DMS79 treated with DMSO at 0.1 percent for 48 hours (cell line): ENCODE measurements around the gene CRACDL.
"Not testable (repeated sequence)": the region's sequence is repeated elsewhere in the genome, so short reads cannot be mapped to it uniquely, and the experiment has no call there.

Experiments used
- DNase-seq: peaks from one replicate; lab custom pipeline; 2025; lab: John Stamatoyannopoulos, UW

The CRACDL gene

DNA sequence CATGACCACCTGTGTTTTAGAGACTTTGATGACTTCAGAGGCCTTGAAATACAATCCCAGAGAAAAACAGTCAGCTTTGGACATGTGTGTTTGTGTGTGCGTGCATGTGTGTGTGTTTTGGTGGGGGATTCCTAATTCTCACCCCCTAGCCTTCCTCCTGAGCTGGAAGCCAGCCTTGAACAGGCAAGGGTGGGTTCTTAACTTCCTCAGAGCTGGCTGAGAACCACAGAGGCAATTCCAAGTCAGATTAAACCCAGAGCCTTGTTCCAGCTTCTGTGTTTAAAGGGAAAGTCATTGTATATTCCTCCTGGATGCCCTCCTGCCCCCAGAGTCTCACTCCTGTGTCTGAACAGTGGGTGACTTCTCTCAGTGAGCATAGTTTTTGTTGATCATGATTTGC, 159.9 kb downstream of the CRACDL start:
- peak; percentile 38 for DNase-seq

- DNase-seq: peak; percentile 90
Observed at GRCh38 chr2:98775146-98775986, 160.7 kb downstream of the CRACDL start.

DNA sequence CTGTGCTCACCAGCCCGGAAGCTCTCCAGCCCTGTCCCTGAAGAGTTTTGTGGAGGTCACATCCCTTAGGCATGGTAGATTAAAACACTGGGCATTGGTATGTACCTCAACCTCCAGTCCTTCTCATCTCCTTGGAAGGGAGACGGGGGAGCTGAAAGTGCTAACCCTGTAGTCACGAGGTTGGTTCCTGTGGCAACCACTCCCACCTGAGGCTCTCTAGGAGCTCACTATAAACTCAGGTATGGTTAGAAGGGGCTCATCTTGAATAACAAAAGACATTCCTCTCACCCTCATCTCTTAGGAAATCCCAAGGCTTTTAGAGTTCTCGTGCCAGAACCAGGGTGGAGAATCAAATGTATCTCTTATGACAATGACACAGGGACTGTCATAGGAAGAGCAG, 162.1 kb downstream of the CRACDL start:
- DNase-seq: no peak

GRCh38 chr2:98773169-98773568, 162.9 kb downstream of the CRACDL start:
- DNase-seq: no peak

DNA sequence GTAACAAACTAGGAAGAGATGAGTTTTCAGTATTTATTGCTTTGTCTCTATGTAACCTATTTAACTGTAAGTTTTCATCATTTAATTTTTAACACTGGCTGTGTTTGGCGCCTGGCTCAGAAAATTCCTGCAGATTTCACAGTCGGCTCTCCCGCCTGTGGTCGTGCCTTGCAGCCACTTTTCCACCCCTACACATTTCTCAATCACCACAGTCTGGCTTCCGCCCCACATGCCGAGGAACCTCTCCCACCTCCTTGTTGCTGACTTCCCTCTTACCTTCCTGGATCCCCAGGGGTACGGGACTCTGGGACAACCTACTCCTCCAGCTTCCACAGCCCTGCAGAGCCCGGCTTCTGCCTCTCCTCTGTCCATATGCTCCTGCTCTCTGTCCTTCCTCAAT, 163.5 kb downstream of the CRACDL start:
- DNase-seq: no peak

- DNase-seq: no peak
Observed at GRCh38 chr2:98771721-98772524, 164.1 kb downstream of the CRACDL start.

GRCh38 chr2:98771264-98771663, 164.8 kb downstream of the CRACDL start:
- no peak for DNase-seq

GRCh38 chr2:98769784-98770183, 166.2 kb downstream of the CRACDL start:
- DNase-seq: peak; percentile 77

- DNase-seq: no peak
Observed at GRCh38 chr2:98769114-98769476, 166.9 kb downstream of the CRACDL start.

GRCh38 chr2:98768384-98769113, 167.5 kb downstream of the CRACDL start:
- DNase-seq: peak; percentile 37

- DNase-seq: no peak
Observed at GRCh38 chr2:98764499-98764898, 171.5 kb downstream of the CRACDL start.

DNA sequence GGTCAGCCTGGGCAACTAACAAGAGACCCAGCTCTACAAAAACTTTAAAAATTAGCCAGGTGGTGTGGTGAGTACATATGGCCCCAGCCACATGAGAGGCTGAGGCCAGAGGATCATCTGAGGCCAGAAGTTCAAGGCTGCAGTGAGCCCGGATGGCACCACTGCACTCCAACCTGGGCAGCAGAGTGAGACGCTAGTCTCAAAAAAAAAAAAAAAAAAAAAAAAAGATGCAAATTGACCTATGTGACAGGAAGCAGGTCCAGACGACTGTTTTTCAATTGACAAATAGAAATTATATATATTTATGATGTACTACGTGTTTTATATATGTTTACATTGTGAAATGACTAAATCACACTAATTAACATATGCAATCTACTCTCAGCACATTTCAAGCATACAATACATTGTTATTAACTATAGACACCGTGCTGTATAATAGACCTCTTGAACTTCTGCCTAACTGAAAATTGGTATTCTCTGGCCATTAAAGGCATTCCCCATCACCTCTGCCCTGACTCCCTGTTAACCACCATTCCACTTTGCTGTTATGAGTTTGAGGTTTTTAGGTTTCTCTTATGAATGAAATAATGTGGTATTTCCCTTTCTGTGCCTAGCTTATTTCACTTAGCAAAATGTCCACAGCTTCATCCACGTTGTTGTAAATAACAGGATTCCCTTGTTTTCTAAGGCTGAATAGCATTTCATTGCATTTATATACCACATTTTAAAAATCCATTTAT, 172.6 kb downstream of the CRACDL start:
- DNase-seq: no peak

DNA sequence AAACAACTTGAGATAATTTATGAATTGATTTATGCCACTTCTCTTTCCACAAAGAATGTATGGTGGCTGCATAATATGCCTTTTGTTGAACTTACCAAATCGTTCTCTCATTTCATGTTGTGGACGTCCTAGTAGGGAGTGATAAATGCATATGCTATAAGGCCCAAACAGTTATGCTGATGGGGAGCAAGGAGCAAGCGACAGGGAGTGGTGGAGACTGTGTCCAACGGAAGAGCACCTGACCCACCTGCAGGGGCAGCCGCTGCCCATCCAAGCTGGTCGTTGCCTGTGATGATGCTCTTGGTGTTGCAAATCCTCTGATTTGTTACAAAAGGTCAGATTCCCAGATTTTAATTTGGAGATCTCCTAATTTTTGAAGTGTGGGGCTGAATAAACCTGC, 174.1 kb downstream of the CRACDL start:
- no peak for DNase-seq

DNA sequence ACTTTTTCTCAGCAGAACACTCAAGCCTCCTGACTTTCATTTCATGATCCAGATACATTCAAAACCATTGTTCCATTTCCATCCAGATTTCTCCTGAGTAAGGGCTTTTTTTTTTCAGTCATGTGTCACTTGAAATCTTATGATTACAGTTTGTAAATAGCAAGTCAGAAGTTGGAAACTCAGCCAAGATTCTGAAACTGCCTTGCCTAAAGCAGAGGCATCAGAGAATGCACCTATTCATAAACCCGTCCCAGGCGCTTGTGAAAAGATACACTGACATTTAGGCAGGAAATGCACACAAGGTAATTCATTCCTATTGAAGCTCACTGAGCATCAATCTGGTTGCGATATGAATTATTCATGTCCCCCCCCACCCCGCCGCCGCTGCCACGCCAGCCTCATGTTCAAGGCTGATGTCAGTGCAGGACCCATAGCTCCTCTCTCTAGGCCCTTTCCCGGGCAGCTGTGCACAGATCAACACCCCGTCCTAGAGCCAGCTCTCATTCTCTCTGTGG, 174.7 kb downstream of the CRACDL start:
- peak; percentile 24 for DNase-seq

DNA sequence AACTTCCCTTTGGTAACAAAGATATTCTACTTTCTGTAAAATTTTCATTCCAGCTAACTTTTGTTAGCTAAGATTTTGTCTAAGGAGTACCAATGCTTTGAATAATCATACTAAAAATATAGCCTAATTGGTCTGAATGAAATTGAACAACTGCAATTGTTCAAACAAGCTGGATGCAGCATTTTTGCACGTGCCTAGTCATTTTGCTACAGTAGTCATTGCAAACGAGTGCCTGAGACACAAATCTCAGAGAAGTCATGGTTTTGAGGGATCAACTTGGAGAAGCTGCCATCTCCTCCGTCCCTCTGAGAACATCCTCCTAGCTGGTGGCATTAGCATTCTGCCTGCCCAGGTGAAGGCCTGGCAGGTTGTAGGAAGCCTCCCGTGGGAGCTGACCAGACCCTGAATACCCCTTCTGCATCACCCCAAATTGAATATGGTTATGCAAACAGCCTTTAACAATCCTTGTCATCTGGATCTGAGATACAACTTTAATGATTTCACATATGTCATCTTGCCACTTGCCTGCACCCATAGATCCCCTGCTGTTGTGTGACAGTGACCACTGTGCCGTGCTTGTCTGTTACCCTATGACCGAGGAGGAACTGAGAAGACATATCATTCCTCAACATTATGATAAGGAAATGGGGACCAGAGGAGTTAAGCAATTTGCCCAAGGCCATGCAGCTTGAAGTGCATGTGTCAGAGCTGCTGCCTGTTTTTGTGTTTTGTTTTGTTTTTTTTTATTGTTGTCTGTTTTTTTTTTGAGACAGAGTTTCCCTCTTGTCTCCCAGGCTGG, 176.0 kb downstream of the CRACDL start:
- no peak for DNase-seq

GRCh38 chr2:98759338-98759737, 176.7 kb downstream of the CRACDL start:
- DNase-seq: no peak

GRCh38 chr2:98757904-98758421, 178.1 kb downstream of the CRACDL start:
- peak; percentile 46 for DNase-seq

GRCh38 chr2:98753801-98754200, 182.2 kb downstream of the CRACDL start:
- DNase-seq: no peak

- DNase-seq: not testable (repeated sequence)
Observed at GRCh38 chr2:98752711-98753110, 183.3 kb downstream of the CRACDL start.

DNA sequence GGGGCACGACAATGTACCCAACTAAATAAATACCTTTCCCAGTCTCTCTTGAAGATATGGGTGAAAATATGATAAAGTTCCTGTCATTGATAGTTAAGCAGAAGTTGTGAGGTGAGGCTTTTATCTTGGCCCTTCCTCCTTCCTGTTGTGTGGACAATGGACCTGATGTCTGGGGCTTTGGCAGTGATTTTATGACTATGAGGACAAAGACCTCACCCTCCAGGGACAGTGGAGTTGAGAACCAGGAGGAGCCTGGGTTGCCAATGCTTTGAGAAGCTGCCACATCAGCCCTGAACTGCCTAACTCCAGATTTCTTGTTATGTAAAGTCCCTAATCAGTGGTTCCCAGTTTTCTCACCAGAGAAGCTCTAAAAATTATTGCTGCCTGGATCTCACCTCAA, 184.3 kb downstream of the CRACDL start:
- DNase-seq: no peak
